GM12878 (cell line): Measurements from ENCODE around the gene DLK2. TPM values are rescaled to one million over a fixed set of nuclear protein-coding genes. Genes with fewer than 3 reads are reported as not detected.

ENCODE experiments used
- EGR1 ChIP-seq, 2 experiments: IDR thresholded peaks; 1 replicate in 1 of 2; 2 replicates in 1 of 2; pipeline ENCODE4 v1.6.1; 2011 to 2012; ENCODE audit warnings: low read depth in 2 of 2, low read length in 2 of 2, borderline replicate concordance in 1 of 2, mild to moderate bottlenecking in 1 of 2, moderate library complexity in 1 of 2
- FOS ChIP-seq: IDR thresholded peaks from 3 replicates; pipeline ENCODE4 v1.6.1; 2011; ENCODE audit warnings: borderline replicate concordance; ENCODE audit not compliant: insufficient read length; ENCODE audit errors: extremely low read depth
- IKZF2 ChIP-seq, 2 experiments: fragments of 450-650 bp; IDR thresholded peaks; 2 replicates each; pipeline ENCODE4 v1.6.1; 2017; ENCODE audit warnings: mild to moderate bottlenecking in 2 of 2, moderate library complexity in 2 of 2
- MTA3 ChIP-seq: IDR thresholded peaks from 2 replicates; pipeline ENCODE4 v1.6.1; 2012; ENCODE audit warnings: low read length, inconsistent platforms, borderline replicate concordance
- NFIC ChIP-seq: IDR thresholded peaks from 2 replicates; pipeline ENCODE4 v1.6.1; 2012; ENCODE audit warnings: low read depth, mild to moderate bottlenecking, inconsistent platforms, low read length, moderate library complexity
- NFYB ChIP-seq: IDR thresholded peaks from 2 replicates; pipeline ENCODE4 v1.6.1; 2011; ENCODE audit warnings: low read depth, mild to moderate bottlenecking, low read length, improper control_type of control experiment, moderate library complexity; ENCODE audit not compliant: insufficient read depth
- RUNX3 ChIP-seq: IDR thresholded peaks from 2 replicates; pipeline ENCODE4 v1.6.1; 2012; ENCODE audit warnings: low read length, inconsistent platforms
- SMAD5 ChIP-seq: IDR thresholded peaks from 2 replicates; pipeline ENCODE4 v1.6.1; 2016; ENCODE audit warnings: antibody characterized with exemption, low read depth
- SRF ChIP-seq, 2 experiments: IDR thresholded peaks; 2 replicates each; pipeline ENCODE4 v1.6.1; 2011; ENCODE audit warnings: low read depth in 2 of 2, low read length in 2 of 2, mild to moderate bottlenecking in 1 of 2, moderate library complexity in 1 of 2
- WRNIP1 ChIP-seq: IDR thresholded peaks from 2 replicates; pipeline ENCODE4 v1.6.1; 2011; ENCODE audit warnings: low read depth, low read length, improper control_type of control experiment, borderline replicate concordance
- polyA plus RNA-seq, 11 experiments: library from polyadenylated mRNA; depleted of rRNA in 4 of 11; unstranded in 6 of 11; stranded (reverse) in 5 of 11; fragments of >200 nt; fragmentation: Nextera tagmentation in 4 of 11; fragmentation: Illumina TruSeq in 1 of 11; extraction: Ambion mirVana in 4 of 11; extraction: Trizol in 1 of 11; gene quantifications; 1 replicate in 1 of 11; 2 replicates in 10 of 11; pipeline versions ENCODE4 v1.2.1 to v1.2.3, GENCODE V29; 2011 to 2016; ENCODE audit warnings: inconsistent platforms in 2 of 11, missing spikeins in 2 of 11, low read depth in 1 of 11
- total RNA-seq, 4 experiments: library from RNA; depleted of rRNA in 3 of 4; stranded (reverse); fragments of >200 nt in 3 of 4; fragmentation: Illumina TruSeq in 1 of 4; extraction: Trizol in 1 of 4; gene quantifications; 2 replicates each; pipeline versions ENCODE4 v1.2.1 to v1.2.3, GENCODE V29; 2013 to 2021
- TF ChIP-seq, protein P1 (sequence below): IDR thresholded peaks from 2 replicates; pipeline ENCODE4 v1.6.1; 2012; ENCODE audit warnings: mild to moderate bottlenecking, low read depth, low read length
- TF ChIP-seq, protein P2 (sequence below): fragments of 450-650 bp; formaldehyde crosslinking; IDR thresholded peaks from 2 replicates; pipeline ENCODE4 v1.5.0; 2022; ENCODE audit warnings: mild to moderate bottlenecking, missing genetic modification characterization
- TF ChIP-seq, protein P3 (sequence below): fragments of 450-650 bp; formaldehyde crosslinking; IDR thresholded peaks from 2 replicates; pipeline ENCODE4 v1.4.0; 2020; ENCODE audit warnings: mild to moderate bottlenecking, moderate library complexity
- TF ChIP-seq, protein P4 (sequence below): IDR thresholded peaks from 2 replicates; pipeline ENCODE4 v1.6.1; 2011; ENCODE audit warnings: low read depth, mild to moderate bottlenecking, low read length, moderate library complexity, borderline replicate concordance; ENCODE audit errors: extremely low read depth
- TF ChIP-seq, protein P5 (sequence below): IDR thresholded peaks from 2 replicates; pipeline ENCODE4 v1.6.1; 2011; ENCODE audit warnings: borderline replicate concordance, low read depth, mild to moderate bottlenecking, moderate library complexity, low read length; ENCODE audit not compliant: insufficient read depth, poor library complexity, severe bottlenecking

DLK2 gene
- total and polyA plus RNA-seq, 10 of the 15 experiments (the other 5 are each of a cell fraction or from before 2014, with no cell fraction given): 0.03 to 0.55 (median 0.38) TPM; not detected in 4

DNA sequence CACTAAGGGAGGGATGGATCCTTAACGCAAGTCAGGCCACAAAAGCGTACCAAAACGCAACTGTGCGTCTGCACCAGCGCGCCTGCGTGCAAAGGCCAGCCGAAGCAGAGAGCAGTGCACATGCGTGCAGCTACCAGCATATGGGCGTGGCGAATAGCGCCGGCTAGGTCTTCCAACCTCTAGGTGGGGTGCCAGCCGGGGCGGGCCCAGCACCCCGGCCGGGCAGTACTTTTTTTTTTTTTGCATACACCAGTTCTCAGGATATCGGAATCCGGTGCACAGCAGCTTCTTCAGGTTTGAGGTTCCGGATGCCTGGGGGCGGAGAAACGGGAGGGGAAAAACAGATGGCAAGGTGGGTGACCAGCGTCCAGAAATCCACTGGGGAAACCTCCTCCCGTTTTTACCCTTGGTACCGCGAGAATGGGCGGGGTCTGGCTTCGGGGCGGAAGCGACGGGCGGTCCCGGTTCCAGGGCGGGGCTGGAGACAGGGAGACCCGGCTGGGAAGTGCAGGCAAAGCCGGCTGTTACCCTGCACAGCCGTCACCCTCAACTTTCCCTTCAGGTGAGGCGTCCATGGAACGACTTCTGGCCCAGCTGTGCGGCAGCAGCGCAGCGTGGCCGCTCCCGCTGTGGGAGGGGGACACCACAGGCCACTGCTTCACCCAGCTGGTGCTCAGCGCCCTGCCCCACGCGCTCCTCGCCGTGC lies 27.8 kb downstream of the DLK2 start, which contains the start of gene ABCC10 (continued):
- TF ChIP-seq, protein P1, sequence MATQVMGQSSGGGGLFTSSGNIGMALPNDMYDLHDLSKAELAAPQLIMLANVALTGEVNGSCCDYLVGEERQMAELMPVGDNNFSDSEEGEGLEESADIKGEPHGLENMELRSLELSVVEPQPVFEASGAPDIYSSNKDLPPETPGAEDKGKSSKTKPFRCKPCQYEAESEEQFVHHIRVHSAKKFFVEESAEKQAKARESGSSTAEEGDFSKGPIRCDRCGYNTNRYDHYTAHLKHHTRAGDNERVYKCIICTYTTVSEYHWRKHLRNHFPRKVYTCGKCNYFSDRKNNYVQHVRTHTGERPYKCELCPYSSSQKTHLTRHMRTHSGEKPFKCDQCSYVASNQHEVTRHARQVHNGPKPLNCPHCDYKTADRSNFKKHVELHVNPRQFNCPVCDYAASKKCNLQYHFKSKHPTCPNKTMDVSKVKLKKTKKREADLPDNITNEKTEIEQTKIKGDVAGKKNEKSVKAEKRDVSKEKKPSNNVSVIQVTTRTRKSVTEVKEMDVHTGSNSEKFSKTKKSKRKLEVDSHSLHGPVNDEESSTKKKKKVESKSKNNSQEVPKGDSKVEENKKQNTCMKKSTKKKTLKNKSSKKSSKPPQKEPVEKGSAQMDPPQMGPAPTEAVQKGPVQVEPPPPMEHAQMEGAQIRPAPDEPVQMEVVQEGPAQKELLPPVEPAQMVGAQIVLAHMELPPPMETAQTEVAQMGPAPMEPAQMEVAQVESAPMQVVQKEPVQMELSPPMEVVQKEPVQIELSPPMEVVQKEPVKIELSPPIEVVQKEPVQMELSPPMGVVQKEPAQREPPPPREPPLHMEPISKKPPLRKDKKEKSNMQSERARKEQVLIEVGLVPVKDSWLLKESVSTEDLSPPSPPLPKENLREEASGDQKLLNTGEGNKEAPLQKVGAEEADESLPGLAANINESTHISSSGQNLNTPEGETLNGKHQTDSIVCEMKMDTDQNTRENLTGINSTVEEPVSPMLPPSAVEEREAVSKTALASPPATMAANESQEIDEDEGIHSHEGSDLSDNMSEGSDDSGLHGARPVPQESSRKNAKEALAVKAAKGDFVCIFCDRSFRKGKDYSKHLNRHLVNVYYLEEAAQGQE: no peak
- TF ChIP-seq SRF (IDR thresholded peaks at IDR 0.05; ENCODE audit: low read depth in 2 of 2, low read length in 2 of 2) (no peak), RUNX3 (peak; percentile 34; the same call in 1 of the 2 replicates), NFIC (no peak), FOS (no peak), MTA3 (no peak), WRNIP1 (no peak), NFYB (no peak), SMAD5 (no peak), IKZF2 (IDR thresholded peaks at IDR 0.05) (peak in 1 of 2 experiments; percentile 54; a peak in 1 of 4 replicates), EGR1 (IDR thresholded peaks at IDR 0.05; ENCODE audit: borderline replicate concordance in 1 of 2, low read depth in 2 of 2, low read length in 2 of 2) (0 out of 3 replicates have a peak, but pooled peaks of 1 of the 2 experiments have one; percentile 22)
- TF ChIP-seq, protein P2, sequence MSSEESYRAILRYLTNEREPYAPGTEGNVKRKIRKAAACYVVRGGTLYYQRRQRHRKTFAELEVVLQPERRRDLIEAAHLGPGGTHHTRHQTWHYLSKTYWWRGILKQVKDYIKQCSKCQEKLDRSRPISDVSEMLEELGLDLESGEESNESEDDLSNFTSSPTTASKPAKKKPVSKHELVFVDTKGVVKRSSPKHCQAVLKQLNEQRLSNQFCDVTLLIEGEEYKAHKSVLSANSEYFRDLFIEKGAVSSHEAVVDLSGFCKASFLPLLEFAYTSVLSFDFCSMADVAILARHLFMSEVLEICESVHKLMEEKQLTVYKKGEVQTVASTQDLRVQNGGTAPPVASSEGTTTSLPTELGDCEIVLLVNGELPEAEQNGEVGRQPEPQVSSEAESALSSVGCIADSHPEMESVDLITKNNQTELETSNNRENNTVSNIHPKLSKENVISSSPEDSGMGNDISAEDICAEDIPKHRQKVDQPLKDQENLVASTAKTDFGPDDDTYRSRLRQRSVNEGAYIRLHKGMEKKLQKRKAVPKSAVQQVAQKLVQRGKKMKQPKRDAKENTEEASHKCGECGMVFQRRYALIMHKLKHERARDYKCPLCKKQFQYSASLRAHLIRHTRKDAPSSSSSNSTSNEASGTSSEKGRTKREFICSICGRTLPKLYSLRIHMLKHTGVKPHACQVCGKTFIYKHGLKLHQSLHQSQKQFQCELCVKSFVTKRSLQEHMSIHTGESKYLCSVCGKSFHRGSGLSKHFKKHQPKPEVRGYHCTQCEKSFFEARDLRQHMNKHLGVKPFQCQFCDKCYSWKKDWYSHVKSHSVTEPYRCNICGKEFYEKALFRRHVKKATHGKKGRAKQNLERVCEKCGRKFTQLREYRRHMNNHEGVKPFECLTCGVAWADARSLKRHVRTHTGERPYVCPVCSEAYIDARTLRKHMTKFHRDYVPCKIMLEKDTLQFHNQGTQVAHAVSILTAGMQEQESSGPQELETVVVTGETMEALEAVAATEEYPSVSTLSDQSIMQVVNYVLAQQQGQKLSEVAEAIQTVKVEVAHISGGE: 0 out of 2 replicates have a peak, but pooled peaks have one; percentile 24
- TF ChIP-seq, protein P3, sequence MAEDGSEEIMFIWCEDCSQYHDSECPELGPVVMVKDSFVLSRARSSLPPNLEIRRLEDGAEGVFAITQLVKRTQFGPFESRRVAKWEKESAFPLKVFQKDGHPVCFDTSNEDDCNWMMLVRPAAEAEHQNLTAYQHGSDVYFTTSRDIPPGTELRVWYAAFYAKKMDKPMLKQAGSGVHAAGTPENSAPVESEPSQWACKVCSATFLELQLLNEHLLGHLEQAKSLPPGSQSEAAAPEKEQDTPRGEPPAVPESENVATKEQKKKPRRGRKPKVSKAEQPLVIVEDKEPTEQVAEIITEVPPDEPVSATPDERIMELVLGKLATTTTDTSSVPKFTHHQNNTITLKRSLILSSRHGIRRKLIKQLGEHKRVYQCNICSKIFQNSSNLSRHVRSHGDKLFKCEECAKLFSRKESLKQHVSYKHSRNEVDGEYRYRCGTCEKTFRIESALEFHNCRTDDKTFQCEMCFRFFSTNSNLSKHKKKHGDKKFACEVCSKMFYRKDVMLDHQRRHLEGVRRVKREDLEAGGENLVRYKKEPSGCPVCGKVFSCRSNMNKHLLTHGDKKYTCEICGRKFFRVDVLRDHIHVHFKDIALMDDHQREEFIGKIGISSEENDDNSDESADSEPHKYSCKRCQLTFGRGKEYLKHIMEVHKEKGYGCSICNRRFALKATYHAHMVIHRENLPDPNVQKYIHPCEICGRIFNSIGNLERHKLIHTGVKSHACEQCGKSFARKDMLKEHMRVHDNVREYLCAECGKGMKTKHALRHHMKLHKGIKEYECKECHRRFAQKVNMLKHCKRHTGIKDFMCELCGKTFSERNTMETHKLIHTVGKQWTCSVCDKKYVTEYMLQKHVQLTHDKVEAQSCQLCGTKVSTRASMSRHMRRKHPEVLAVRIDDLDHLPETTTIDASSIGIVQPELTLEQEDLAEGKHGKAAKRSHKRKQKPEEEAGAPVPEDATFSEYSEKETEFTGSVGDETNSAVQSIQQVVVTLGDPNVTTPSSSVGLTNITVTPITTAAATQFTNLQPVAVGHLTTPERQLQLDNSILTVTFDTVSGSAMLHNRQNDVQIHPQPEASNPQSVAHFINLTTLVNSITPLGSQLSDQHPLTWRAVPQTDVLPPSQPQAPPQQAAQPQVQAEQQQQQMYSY: no peak
- TF ChIP-seq, protein P4, sequence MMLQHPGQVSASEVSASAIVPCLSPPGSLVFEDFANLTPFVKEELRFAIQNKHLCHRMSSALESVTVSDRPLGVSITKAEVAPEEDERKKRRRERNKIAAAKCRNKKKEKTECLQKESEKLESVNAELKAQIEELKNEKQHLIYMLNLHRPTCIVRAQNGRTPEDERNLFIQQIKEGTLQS: no peak
- TF ChIP-seq, protein P5, sequence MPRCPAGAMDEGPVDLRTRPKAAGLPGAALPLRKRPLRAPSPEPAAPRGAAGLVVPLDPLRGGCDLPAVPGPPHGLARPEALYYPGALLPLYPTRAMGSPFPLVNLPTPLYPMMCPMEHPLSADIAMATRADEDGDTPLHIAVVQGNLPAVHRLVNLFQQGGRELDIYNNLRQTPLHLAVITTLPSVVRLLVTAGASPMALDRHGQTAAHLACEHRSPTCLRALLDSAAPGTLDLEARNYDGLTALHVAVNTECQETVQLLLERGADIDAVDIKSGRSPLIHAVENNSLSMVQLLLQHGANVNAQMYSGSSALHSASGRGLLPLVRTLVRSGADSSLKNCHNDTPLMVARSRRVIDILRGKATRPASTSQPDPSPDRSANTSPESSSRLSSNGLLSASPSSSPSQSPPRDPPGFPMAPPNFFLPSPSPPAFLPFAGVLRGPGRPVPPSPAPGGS: no peak
